ENCODE results near the gene KLK8.
"Not testable (repeated sequence)": the region's sequence is repeated elsewhere in the genome, so short reads cannot be mapped to it uniquely, and the experiment has no call there.

The KLK8 gene

GRCh38 chr19:50977626-50978025 lies 23.8 kb downstream of the KLK8 start:
- H3K4me3 ChIP-seq (ENCODE audit: low read depth, low read length): no peak overlapping the region
- DNase-seq: no peak
- TF ChIP-seq CTCF (IDR thresholded peaks at IDR 0.05; ENCODE audit: low read depth, low read length): no peak

GRCh38 chr19:50975766-50976165 lies 25.6 kb downstream of the KLK8 start:
- no peak overlapping the region for H3K4me3 ChIP-seq (ENCODE audit: low read depth, low read length)
- no peaks in the 10 kb centered on the region for H3K4me1 ChIP-seq
- no peak for DNase-seq
- no peak for TF ChIP-seq CTCF (IDR thresholded peaks at IDR 0.05; ENCODE audit: low read depth, low read length)
- H3K36me3 ChIP-seq: no peaks in the 10 kb centered on the region
- no peaks in the 10 kb centered on the region for H3K27me3 ChIP-seq
- no peaks in the 10 kb centered on the region for H3K9me3 ChIP-seq

More at GRCh38 chr19:50977626-50978025, 23.8 kb downstream of the KLK8 start:
- Histone ChIP-seq H3K9me3 (no peaks in the 10 kb centered on the region), H3K36me3 (no peaks in the 10 kb centered on the region), H3K4me1 (no peaks in the 10 kb centered on the region), H3K27me3 (no peaks in the 10 kb centered on the region)

GRCh38 chr19:50974702-50975556 lies 26.5 kb downstream of the KLK8 start:
- H3K27me3 ChIP-seq: no peaks in the 10 kb centered on the region
- no peak overlapping the region for H3K4me3 ChIP-seq (ENCODE audit: low read depth, low read length)
- H3K9me3 ChIP-seq: no peaks in the 10 kb centered on the region
- DNase-seq: no peak
- no peaks in the 10 kb centered on the region for H3K36me3 ChIP-seq
- TF ChIP-seq CTCF (IDR thresholded peaks at IDR 0.05; ENCODE audit: low read depth, low read length): no peak
- no peaks in the 10 kb centered on the region for H3K4me1 ChIP-seq

GRCh38 chr19:50972795-50973376 lies 28.5 kb downstream of the KLK8 start:
- H3K9me3 ChIP-seq: no peaks in the 10 kb centered on the region
- no peak overlapping the region for H3K4me3 ChIP-seq (ENCODE audit: low read depth, low read length)
- TF ChIP-seq CTCF (IDR thresholded peaks at IDR 0.05; ENCODE audit: low read depth, low read length): no peak
- H3K36me3 ChIP-seq: no peaks in the 10 kb centered on the region
- H3K27me3 ChIP-seq: peaks cover 6% of the 10 kb centered on the region; the same call in 1 of the 2 replicates
- no peaks in the 10 kb centered on the region for H3K4me1 ChIP-seq
- no peak for DNase-seq

GRCh38 chr19:50969810-50970209 lies 31.6 kb downstream of the KLK8 start:
- not testable (repeated sequence) for H3K4me1 ChIP-seq

GRCh38 chr19:50969413-50969760 lies 32.0 kb downstream of the KLK8 start, which contains the start of gene KLK6:
Gene KLK6 (minus strand): TSS chr19:50969591. CDS start chr19:50968104, 1,487 bp downstream.
- Histone ChIP-seq H3K9me3 (no peaks in the 10 kb centered on the region), H3K27me3 (peaks cover 16% of the 10 kb centered on the region), H3K4me3 (ENCODE audit: low read depth, low read length) (no peak within 1 kb of the TSS), H3K4me1 (no peaks in the 10 kb centered on the region), H3K36me3 (no peaks in the 10 kb centered on the region)
- no peak for TF ChIP-seq CTCF (IDR thresholded peaks at IDR 0.05; ENCODE audit: low read depth, low read length)
- DNase-seq: no peak

More at GRCh38 chr19:50969810-50970209, 31.6 kb downstream of the KLK8 start:
- not testable (repeated sequence) for H3K9me3 ChIP-seq; H3K4me3 ChIP-seq (ENCODE audit: low read depth, low read length); H3K36me3 ChIP-seq; DNase-seq
- peaks cover 16% of the 10 kb centered on the region for H3K27me3 ChIP-seq

Data from BE2C (cell line).